ENCODE measurements around the gene SFXN5. TPM values are rescaled to one million over a fixed set of nuclear protein-coding genes. Genes with fewer than 3 reads are reported as not detected.

SFXN5 gene
- total RNA-seq, 1 experiment from 2014 or later, result 22.0 TPM

- intact Hi-C loops (cut with micrococcal nuclease), result no loop called here
- BruUV-seq (replicated peaks), result no TSS peak
- POLR2A ChIA-PET (ENCODE audit: unreplicated experiment), result no interaction called here
Measured at GRCh38 chr2:72956050-72956395, 115.5 kb downstream of the SFXN5 start.

DNA sequence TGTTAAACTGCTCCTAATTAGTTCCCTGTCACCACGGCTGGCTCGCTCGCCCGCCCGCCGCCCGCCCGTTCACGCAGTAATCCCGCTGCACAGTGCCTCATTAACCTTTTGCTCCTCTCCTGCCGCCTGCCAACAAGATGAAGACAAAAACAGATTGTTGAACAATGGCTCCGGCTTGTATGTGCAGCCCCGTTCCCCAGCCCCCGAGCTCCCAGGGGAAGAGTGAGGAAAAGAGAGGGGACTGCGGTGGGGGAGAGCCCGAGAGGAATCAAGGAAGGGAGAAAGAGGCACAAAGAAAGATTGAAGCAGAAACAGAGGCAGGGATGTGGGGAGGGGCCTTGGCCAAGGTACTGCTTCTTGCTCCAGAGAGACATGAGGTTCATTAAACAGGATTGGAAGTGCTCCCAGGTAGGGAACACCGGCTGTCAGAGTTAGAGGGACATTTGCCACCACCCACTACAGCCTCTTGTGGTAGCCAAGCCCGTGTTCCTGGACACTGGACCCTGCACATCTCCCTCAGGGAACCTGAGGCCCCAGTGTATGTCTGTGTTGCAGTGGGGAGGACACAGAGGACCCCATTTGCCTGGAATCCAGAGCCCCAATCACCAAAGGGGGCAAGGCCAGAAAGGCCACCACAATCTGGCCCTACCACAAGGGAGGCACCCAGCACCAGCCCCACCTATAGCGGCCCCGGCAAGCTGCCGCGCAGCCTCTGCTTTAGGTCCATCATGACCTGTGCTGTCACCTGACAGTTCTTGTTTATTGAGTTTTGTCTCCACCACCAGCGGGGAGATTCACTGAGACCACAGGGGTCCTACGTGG lies 116.1 kb downstream of the SFXN5 start:
- H3K36me3 ChIP-seq (ENCODE audit: low read depth, low read length), result no peaks in the 10 kb centered on the region
- no peaks in the 10 kb centered on the region for H3K9me2 ChIP-seq (replicated peaks; ENCODE audit: low read length)
- no TSS peak for BruUV-seq (replicated peaks)
- DNase-seq (no peak), ATAC-seq (no peak)
- no peak overlapping the region for H3K9ac ChIP-seq (ENCODE audit: low read length)
- no peaks in the 10 kb centered on the region for H3F3A ChIP-seq (ENCODE audit: low read length, unreplicated experiment)
- H3K27me3 ChIP-seq (ENCODE audit: low read length), result no peaks in the 10 kb centered on the region
- POLR2A ChIA-PET (ENCODE audit: unreplicated experiment), result no interaction called here
- H3K27ac ChIP-seq (ENCODE audit: low read length), result no peak overlapping the region
- H3K4me3 ChIP-seq (ENCODE audit: low read length), result no peak overlapping the region
- no peaks in the 10 kb centered on the region for H3K4me1 ChIP-seq (ENCODE audit: insufficient read depth, low read length)
- intact Hi-C loops (cut with micrococcal nuclease), result no loop called here
- no peak overlapping the region for H2AFZ ChIP-seq (ENCODE audit: low read length)
- TF ChIP-seq CTCF (conservative IDR thresholded peaks at IDR 0.05; ENCODE audit: low read depth, low read length), result no peak
- TF ChIP-seq EZH2 (IDR thresholded peaks at IDR 0.05; ENCODE audit: low read length, unreplicated experiment), result no peak
- TF ChIP-seq EZH2phosphoT487 (IDR thresholded peaks at IDR 0.05; ENCODE audit: borderline replicate concordance, low read length), result no peak
- H3K9me3 ChIP-seq (ENCODE audit: low read length), result no peaks in the 10 kb centered on the region
- CTCF ChIA-PET, result no interaction called here
- H4K20me1 ChIP-seq (ENCODE audit: low read length), result no peaks in the 10 kb centered on the region
- H3K4me2 ChIP-seq (ENCODE audit: low read length), result no peak overlapping the region
- no peaks in the 10 kb centered on the region for H3K79me2 ChIP-seq (ENCODE audit: low read length)

More at GRCh38 chr2:72956050-72956395, 115.5 kb downstream of the SFXN5 start:
- Histone ChIP-seq H3K4me2 (ENCODE audit: low read length) (no peak overlapping the region), H3K4me1 (ENCODE audit: insufficient read depth, low read length) (no peaks in the 10 kb centered on the region), H3K9me3 (ENCODE audit: low read length) (no peaks in the 10 kb centered on the region), H3K27me3 (ENCODE audit: low read length) (no peaks in the 10 kb centered on the region), H3K79me2 (ENCODE audit: low read length) (no peaks in the 10 kb centered on the region), H3K36me3 (ENCODE audit: low read depth, low read length) (no peaks in the 10 kb centered on the region), H3K27ac (ENCODE audit: low read length) (no peak overlapping the region), H4K20me1 (ENCODE audit: low read length) (no peaks in the 10 kb centered on the region), H3K4me3 (ENCODE audit: low read length) (no peak overlapping the region), H3K9me2 (replicated peaks; ENCODE audit: low read length) (no peaks in the 10 kb centered on the region), H2AFZ (ENCODE audit: low read length) (no peak overlapping the region), H3K9ac (ENCODE audit: low read length) (no peak overlapping the region), H3F3A (ENCODE audit: low read length, unreplicated experiment) (no peaks in the 10 kb centered on the region)
- ATAC-seq, result no peak
- no peak for DNase-seq
- CTCF ChIA-PET, result no interaction called here
- TF ChIP-seq EZH2 (IDR thresholded peaks at IDR 0.05; ENCODE audit: low read length, unreplicated experiment) (no peak), EZH2phosphoT487 (IDR thresholded peaks at IDR 0.05; ENCODE audit: borderline replicate concordance, low read length) (no peak), CTCF (conservative IDR thresholded peaks at IDR 0.05; ENCODE audit: low read depth, low read length) (no peak)
